Astrocyte (in vitro differentiated cells and primary cell): ENCODE results near the gene CUL2.

Source experiments
- EZH2 ChIP-seq: IDR thresholded peaks from 2 replicates; pipeline ENCODE4 v1.6.1; 2012; ENCODE audit warnings: mild to moderate bottlenecking, low read length, inconsistent platforms; ENCODE audit not compliant: insufficient read depth
- TF ChIP-seq, protein P1 (sequence below): IDR thresholded peaks from 2 replicates; pipeline ENCODE4 v1.5.1; 2011; ENCODE audit warnings: low read depth, mild to moderate bottlenecking, inconsistent platforms, low read length, moderate library complexity; ENCODE audit not compliant: insufficient read depth

DNA sequence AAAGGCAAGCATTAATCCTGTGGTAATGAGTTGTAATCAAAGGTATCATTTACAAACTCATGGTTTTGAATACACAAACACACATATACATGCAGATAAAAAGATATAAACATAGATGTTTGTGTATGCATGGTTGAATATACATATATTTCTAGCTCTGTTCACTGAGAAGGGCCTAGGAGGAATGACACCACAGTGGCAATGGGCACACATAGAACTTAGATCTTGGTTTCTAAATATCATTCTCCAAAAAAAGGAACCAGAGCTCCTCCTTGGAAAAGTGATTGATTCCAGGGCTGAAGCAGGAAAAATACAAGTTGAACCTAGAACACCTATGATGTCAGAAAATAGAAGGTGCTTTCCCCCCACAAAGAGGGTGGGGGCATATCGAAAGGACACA lies 6.9 kb downstream of the CUL2 start:
- TF ChIP-seq, protein P1, sequence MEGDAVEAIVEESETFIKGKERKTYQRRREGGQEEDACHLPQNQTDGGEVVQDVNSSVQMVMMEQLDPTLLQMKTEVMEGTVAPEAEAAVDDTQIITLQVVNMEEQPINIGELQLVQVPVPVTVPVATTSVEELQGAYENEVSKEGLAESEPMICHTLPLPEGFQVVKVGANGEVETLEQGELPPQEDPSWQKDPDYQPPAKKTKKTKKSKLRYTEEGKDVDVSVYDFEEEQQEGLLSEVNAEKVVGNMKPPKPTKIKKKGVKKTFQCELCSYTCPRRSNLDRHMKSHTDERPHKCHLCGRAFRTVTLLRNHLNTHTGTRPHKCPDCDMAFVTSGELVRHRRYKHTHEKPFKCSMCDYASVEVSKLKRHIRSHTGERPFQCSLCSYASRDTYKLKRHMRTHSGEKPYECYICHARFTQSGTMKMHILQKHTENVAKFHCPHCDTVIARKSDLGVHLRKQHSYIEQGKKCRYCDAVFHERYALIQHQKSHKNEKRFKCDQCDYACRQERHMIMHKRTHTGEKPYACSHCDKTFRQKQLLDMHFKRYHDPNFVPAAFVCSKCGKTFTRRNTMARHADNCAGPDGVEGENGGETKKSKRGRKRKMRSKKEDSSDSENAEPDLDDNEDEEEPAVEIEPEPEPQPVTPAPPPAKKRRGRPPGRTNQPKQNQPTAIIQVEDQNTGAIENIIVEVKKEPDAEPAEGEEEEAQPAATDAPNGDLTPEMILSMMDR = no peak
- TF ChIP-seq EZH2 = no peak
